ENCODE results near the gene ACIN1. TPM values are rescaled to one million over a fixed set of nuclear protein-coding genes. Genes with fewer than 3 reads are reported as not detected.

The ACIN1 gene
- total RNA-seq, 2 experiments from 2014 or later: 152 to 156 TPM

- Mint-ChIP-seq H3K9me3 (no peaks in the 10 kb centered on the region), H3K4me1 (ENCODE audit: low read depth) (peaks cover 60% of the 10 kb centered on the region), H3K27me3 (ENCODE audit: low read depth) (no peaks in the 10 kb centered on the region), H3K27ac (no peak overlapping the region), H3K36me3 (ENCODE audit: low read depth) (peaks cover 43% of the 10 kb centered on the region), H3K4me3 (no peak overlapping the region)
- intact Hi-C loops (cut with micrococcal nuclease): loop anchor here (5.0 kb wide), 2 partner anchors 1057 to 1168 kb away; partner anchors contain the start of genes PSME2 and RNF31
- DNase-seq: no peak
- CTCF ChIA-PET: interaction anchor here (1.4 to 3.7 kb wide), 5 partner anchors 10 to 32 kb away, joined by 7 to 36 read pairs (median 11); partner anchors contain the start of gene CDH24
Observed at GRCh38 chr14:23090254-23090636, 4.7 kb downstream of the ACIN1 start.

- intact Hi-C loops (cut with micrococcal nuclease): loop anchor here (5.0 kb wide), 2 partner anchors 1058 to 1167 kb away; partner anchors contain the start of genes PSME2 and RNF31
- H3K9me3 Mint-ChIP-seq: no peaks in the 10 kb centered on the region
- no peak overlapping the region for H3K4me3 Mint-ChIP-seq
- peak overlapping the region; percentile 22 for H3K27ac Mint-ChIP-seq
- H3K4me1 Mint-ChIP-seq (ENCODE audit: low read depth): peaks cover 64% of the 10 kb centered on the region
- DNase-seq: no peak
- H3K36me3 Mint-ChIP-seq (ENCODE audit: low read depth): peaks cover 45% of the 10 kb centered on the region
- no peaks in the 10 kb centered on the region for H3K27me3 Mint-ChIP-seq (ENCODE audit: low read depth)
- CTCF ChIA-PET: interaction anchor here (1.4 to 3.7 kb wide), 5 partner anchors 9 to 31 kb away, joined by 7 to 36 read pairs (median 11); partner anchors contain the start of gene CDH24
Observed at GRCh38 chr14:23089498-23090253, 5.3 kb downstream of the ACIN1 start.

- peaks cover 35% of the 10 kb centered on the region for H3K36me3 Mint-ChIP-seq (ENCODE audit: low read depth)
- no peaks in the 10 kb centered on the region for H3K27me3 Mint-ChIP-seq (ENCODE audit: low read depth)
- H3K4me3 Mint-ChIP-seq: no peak overlapping the region
- no peak overlapping the region for H3K27ac Mint-ChIP-seq
- intact Hi-C loops (cut with micrococcal nuclease): no loop called here
- peaks cover 47% of the 10 kb centered on the region for H3K4me1 Mint-ChIP-seq (ENCODE audit: low read depth)
- CTCF ChIA-PET: interaction anchor here (1.5 to 2.2 kb wide), 3 partner anchors 10 to 100 kb away, joined by 5 to 14 read pairs (median 8); no protein-coding TSS in a partner anchor
- H3K9me3 Mint-ChIP-seq: no peaks in the 10 kb centered on the region
- DNase-seq: no peak
Observed at GRCh38 chr14:23086565-23086964, 8.4 kb downstream of the ACIN1 start.

- Mint-ChIP-seq H3K27me3 (ENCODE audit: low read depth) (no peaks in the 10 kb centered on the region), H3K36me3 (ENCODE audit: low read depth) (peaks cover 39% of the 10 kb centered on the region), H3K27ac (peak overlapping the region; percentile 48), H3K9me3 (no peaks in the 10 kb centered on the region), H3K4me1 (ENCODE audit: low read depth) (peaks cover 44% of the 10 kb centered on the region), H3K4me3 (no peak overlapping the region)
- CTCF ChIA-PET: interaction anchor here (0.7 to 2.2 kb wide), 4 partner anchors 9 to 99 kb away, joined by 4 to 14 read pairs (median 6); partner anchors contain the start of genes ACIN1 and C14orf119
- intact Hi-C loops (cut with micrococcal nuclease): no loop called here
- DNase-seq: no peak
Observed at GRCh38 chr14:23085458-23085857, 9.5 kb downstream of the ACIN1 start.

GRCh38 chr14:23080474-23080873 lies 14.5 kb downstream of the ACIN1 start:
- H3K27ac Mint-ChIP-seq: peak overlapping the region; percentile 3
- no peak for DNase-seq
- H3K4me1 Mint-ChIP-seq (ENCODE audit: low read depth): peaks cover 10% of the 10 kb centered on the region
- H3K36me3 Mint-ChIP-seq (ENCODE audit: low read depth): peaks cover 38% of the 10 kb centered on the region
- H3K27me3 Mint-ChIP-seq (ENCODE audit: low read depth): no peaks in the 10 kb centered on the region
- CTCF ChIA-PET: interaction anchor here (0.6 to 2.7 kb wide), 7 partner anchors 8 to 94 kb away, joined by 3 to 11 read pairs (median 3); partner anchors contain the start of genes ACIN1 and PSMB11
- H3K4me3 Mint-ChIP-seq: no peak overlapping the region
- no peaks in the 10 kb centered on the region for H3K9me3 Mint-ChIP-seq
- intact Hi-C loops (cut with micrococcal nuclease): no loop called here

GRCh38 chr14:23079716-23080115 lies 15.2 kb downstream of the ACIN1 start:
- DNase-seq: no peak
- CTCF ChIA-PET: interaction anchor here (1.5 to 2.7 kb wide), 3 partner anchors 11 to 93 kb away, joined by 4 to 11 read pairs (median 7); no protein-coding TSS in a partner anchor
- no peaks in the 10 kb centered on the region for H3K9me3 Mint-ChIP-seq
- intact Hi-C loops (cut with micrococcal nuclease): no loop called here
- H3K36me3 Mint-ChIP-seq (ENCODE audit: low read depth): peaks cover 37% of the 10 kb centered on the region
- H3K4me1 Mint-ChIP-seq (ENCODE audit: low read depth): peaks cover 3% of the 10 kb centered on the region
- no peak overlapping the region for H3K27ac Mint-ChIP-seq
- no peaks in the 10 kb centered on the region for H3K27me3 Mint-ChIP-seq (ENCODE audit: low read depth)
- no peak overlapping the region for H3K4me3 Mint-ChIP-seq

GRCh38 chr14:23078692-23079116 lies 16.2 kb downstream of the ACIN1 start:
- H3K27ac Mint-ChIP-seq: no peak overlapping the region
- no peaks in the 10 kb centered on the region for H3K4me1 Mint-ChIP-seq (ENCODE audit: low read depth)
- H3K36me3 Mint-ChIP-seq (ENCODE audit: low read depth): peaks cover 33% of the 10 kb centered on the region

GRCh38 chr14:23077962-23078361 lies 17.0 kb downstream of the ACIN1 start:
- intact Hi-C loops (cut with micrococcal nuclease): loop anchor here (1.0 kb wide), 1 partner anchor 31 kb away; no protein-coding TSS in a partner anchor
- no peaks in the 10 kb centered on the region for H3K4me1 Mint-ChIP-seq (ENCODE audit: low read depth)
- H3K9me3 Mint-ChIP-seq: no peaks in the 10 kb centered on the region
- no peaks in the 10 kb centered on the region for H3K27me3 Mint-ChIP-seq (ENCODE audit: low read depth)
- CTCF ChIA-PET: interaction anchor here (0.5 to 3.7 kb wide), 20 partner anchors 9 to 302 kb away, joined by 3 to 45 read pairs (median 10); partner anchors contain the start of genes ACIN1, C14orf119, CDH24 and CEBPE
- DNase-seq: no peak
- H3K27ac Mint-ChIP-seq: peak overlapping the region; percentile 44
- H3K4me3 Mint-ChIP-seq: no peak overlapping the region
- H3K36me3 Mint-ChIP-seq (ENCODE audit: low read depth): peaks cover 33% of the 10 kb centered on the region

More at GRCh38 chr14:23078692-23079116, 16.2 kb downstream of the ACIN1 start:
- Mint-ChIP-seq H3K4me3 (no peak overlapping the region), H3K27me3 (ENCODE audit: low read depth) (no peaks in the 10 kb centered on the region), H3K9me3 (no peaks in the 10 kb centered on the region)
- CTCF ChIA-PET: interaction anchor here (0.7 to 3.7 kb wide), 8 partner anchors 13 to 909 kb away, joined by 3 to 45 read pairs (median 24); partner anchors contain the start of genes ACIN1, C14orf119 and CEBPE
- no peak for DNase-seq
- intact Hi-C loops (cut with micrococcal nuclease): no loop called here

- Mint-ChIP-seq H3K4me3 (no peak overlapping the region), H3K36me3 (ENCODE audit: low read depth) (peaks cover 38% of the 10 kb centered on the region), H3K9me3 (no peaks in the 10 kb centered on the region), H3K27me3 (ENCODE audit: low read depth) (no peaks in the 10 kb centered on the region), H3K27ac (no peak overlapping the region), H3K4me1 (ENCODE audit: low read depth) (peaks cover 9% of the 10 kb centered on the region)
- intact Hi-C loops (cut with micrococcal nuclease): loop anchor here (1.0 kb wide), 1 partner anchor 32 kb away; no protein-coding TSS in a partner anchor
- CTCF ChIA-PET: interaction anchor here (0.5 to 3.7 kb wide), 33 partner anchors 8 to 1037 kb away, joined by 3 to 45 read pairs (median 4); partner anchors contain the start of genes ACIN1, BCL2L2, C14orf119 and CDH24
- DNase-seq: peak; percentile 37
Observed at GRCh38 chr14:23076785-23077408, 18.0 kb downstream of the ACIN1 start.

GRCh38 chr14:23074906-23075305 lies 20.0 kb downstream of the ACIN1 start:
- H3K4me3 Mint-ChIP-seq: no peak overlapping the region
- peaks cover 36% of the 10 kb centered on the region for H3K36me3 Mint-ChIP-seq (ENCODE audit: low read depth)
- no peak for DNase-seq
- H3K9me3 Mint-ChIP-seq: no peaks in the 10 kb centered on the region
- H3K27me3 Mint-ChIP-seq (ENCODE audit: low read depth): no peaks in the 10 kb centered on the region
- peaks cover 22% of the 10 kb centered on the region for H3K4me1 Mint-ChIP-seq (ENCODE audit: low read depth)
- intact Hi-C loops (cut with micrococcal nuclease): loop anchor here (5.0 kb wide), 1 partner anchor 212 kb away; the partner anchor contains the start of gene HOMEZ
- CTCF ChIA-PET: interaction anchor here (0.7 to 1.6 kb wide), 3 partner anchors 17 to 112 kb away, joined by 3 to 4 read pairs (median 3); partner anchors contain the start of genes ACIN1 and C14orf119
- H3K27ac Mint-ChIP-seq: no peak overlapping the region

- no peak for DNase-seq
- H3K4me3 Mint-ChIP-seq: peak overlapping the region; percentile 96
- no peaks in the 10 kb centered on the region for H3K27me3 Mint-ChIP-seq (ENCODE audit: low read depth)
- no peaks in the 10 kb centered on the region for H3K9me3 Mint-ChIP-seq
- H3K27ac Mint-ChIP-seq: peak overlapping the region; percentile 90
- intact Hi-C loops (cut with micrococcal nuclease): loop anchor here (1.0 to 5.0 kb wide), 7 partner anchors 23 to 249 kb away; partner anchors contain the start of genes ACIN1, C14orf119, HOMEZ and PABPN1
- CTCF ChIA-PET: interaction anchor here (0.7 to 3.6 kb wide), 14 partner anchors 9 to 249 kb away, joined by 3 to 16 read pairs (median 7); partner anchors contain the start of genes ACIN1, AJUBA, C14orf119 and CDH24
- peaks cover 36% of the 10 kb centered on the region for H3K4me1 Mint-ChIP-seq (ENCODE audit: low read depth)
- H3K36me3 Mint-ChIP-seq (ENCODE audit: low read depth): peaks cover 29% of the 10 kb centered on the region
Observed at GRCh38 chr14:23071921-23072539, 22.9 kb downstream of the ACIN1 start.

All from activated naive CD4-positive, alpha-beta T cell treated with anti-CD3 and anti-CD28 coated beads for 36 hours (primary cell).